Nucleus accumbens (tissue), 56 donors: ENCODE results near the gene SP7.
"Not testable (repeated sequence)": the region's sequence is repeated elsewhere in the genome, so short reads cannot be mapped to it uniquely, and the experiment has no call there.

ENCODE experiments used
- DNase-seq, 56 donors: peaks; one replicate each; lab custom pipeline; 2025; lab: John Stamatoyannopoulos, UW

The SP7 gene

DNA sequence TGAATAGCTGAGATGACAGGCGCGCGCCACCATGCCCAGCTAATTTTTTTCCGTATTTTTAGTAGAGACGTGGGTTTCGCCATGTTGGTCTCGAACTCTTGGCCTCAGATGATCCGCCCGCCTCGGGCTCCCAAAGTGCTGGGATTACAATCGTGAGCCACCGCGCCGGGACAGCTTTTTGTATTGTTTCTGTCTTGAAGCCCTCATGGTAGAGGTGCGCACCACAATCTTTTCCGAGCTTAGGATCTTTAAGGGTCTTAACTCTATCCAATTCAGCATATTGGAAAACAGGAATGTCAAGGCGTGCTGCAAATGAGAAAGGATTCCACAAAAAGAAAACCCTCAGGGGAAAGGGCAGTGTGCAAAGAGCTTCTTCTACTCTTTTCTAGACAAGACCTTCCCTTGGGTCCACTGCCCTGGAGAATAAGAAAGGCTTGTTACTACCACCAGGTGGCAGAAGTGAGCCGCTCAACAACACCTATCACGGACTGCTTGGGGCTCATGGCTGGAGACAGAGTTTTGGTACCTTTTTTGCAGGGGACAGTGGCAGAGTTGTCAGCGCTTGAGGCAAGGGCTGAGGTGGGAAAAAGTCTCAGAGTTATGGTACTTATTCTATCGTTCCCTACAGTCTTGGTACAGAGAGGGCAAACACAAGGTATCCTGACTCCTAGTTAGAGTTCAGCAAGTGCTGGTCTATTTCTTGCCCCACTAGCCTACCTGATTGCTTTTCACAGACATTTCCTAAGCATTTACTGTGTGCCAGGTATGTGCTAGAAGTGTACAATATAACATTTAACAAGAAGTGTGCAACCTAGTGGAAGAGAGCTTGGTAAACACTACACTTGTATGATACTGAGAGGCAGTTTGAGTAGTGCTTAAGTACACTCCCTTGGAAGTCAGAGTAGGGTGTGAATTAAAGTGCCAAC lies 16.4 kb upstream of the SP7 start:
- peak in 54 of 56 donors; percentile 4 to 91 (median 66) for DNase-seq

DNA sequence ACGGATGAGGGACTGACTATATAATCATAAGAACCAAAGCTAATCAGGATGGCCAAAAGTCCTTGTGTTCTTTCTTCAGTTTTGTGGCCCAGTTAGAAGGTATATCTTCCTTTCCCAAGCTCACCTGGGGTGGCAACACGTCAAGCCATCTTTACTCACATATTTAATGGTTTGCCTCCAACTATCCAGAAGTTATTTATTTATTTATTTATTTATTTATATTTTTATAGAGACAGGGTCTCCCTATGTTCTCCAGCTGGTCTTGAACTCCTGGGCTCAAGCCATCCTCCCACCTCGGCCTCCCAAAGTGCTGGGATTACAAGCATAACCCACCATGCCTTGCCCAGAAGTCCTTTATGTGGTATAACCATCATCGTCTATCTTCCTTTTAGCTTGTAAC lies 11.8 kb upstream of the SP7 start:
- no peak for DNase-seq

DNA sequence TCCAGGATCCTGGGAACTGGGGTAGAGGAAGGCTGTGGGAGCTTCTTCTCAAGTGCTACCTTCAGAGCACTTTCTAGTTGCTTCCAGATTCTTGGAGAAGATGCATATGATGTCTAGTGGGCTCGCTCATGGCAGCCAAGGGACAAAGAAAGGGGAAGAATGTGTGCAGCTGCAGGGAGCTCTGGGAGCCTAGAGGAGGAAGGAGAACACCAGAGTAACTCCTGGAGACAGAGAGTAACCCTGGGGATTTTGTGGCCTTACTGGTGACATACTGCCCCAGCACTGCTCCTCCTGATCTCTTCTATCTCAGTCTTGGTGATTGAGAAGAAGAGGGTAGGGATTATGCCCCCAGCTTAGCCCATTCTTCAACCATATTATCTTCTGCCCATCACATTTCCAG lies 10.3 kb upstream of the SP7 start:
- DNase-seq = no peak

DNA sequence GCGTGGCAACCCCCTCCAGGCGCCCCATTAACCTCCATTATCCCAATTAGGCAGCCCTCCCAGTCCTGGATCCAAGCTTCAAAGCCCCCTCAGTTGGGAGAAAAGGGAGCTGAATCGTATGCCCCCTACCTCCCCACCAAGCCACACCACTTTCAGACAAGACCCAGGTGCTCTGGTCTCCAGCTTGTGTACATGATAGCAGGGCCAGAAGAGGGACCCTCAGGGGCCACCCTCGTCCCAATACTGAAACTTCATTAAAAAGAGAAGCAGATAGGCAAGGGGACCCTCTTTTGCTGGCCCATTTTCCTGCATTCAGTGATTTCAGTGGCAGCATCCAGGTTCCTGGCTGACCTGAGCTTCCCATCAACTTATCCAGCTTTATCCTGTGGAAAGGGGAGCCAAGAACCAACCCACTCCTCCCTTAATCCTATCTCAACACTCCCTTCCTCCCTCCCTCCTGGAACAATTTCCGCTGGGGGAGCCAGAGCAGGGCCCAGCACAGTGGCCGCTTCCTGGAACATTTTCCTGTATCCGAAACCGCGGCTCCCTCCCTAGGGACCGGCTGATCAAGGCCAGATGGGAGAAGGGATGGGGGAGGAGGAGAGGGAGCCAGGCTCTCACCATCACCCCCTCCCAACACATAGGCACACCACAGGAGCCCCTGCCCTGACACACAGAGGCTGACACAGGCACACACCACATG lies 9.5 kb upstream of the SP7 start:
- peak in 2 of 56 donors; percentile 9 to 21 for DNase-seq

DNA sequence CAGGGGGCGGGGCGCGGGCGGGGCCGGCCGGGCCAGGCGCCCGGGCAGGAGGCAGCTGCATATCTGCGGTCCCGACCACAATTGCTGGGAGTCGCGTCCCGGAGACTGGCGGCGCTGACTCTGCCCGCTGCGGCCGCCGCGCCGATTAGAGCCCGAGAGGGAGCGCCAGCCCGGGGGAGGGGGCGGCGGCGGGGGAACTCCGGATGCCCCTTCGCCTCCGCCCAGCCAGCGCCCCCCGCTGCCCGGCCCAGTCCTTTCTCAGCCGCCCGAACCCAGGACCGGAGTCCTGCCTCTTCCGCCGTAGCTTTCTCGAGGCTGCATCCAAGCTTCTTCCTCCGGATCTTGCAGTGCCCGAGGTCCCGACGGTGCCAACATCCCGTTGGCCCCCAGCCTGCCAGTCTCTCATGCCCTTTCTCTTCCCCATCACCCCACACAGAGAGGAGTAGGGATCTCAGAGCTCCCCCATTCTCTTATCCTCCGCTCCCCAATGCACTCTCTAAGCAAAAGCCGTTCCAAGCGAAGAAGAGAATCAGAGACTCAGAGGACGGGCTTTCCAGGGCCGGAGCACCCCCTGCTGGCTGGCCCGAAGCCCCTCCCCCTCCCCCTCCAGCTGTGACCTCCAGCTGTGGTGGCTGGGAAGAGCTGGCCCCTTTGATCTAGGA lies 8.8 kb upstream of the SP7 start:
- DNase-seq = peak in 54 of 56 donors; percentile 16 to 89 (median 72)

DNA sequence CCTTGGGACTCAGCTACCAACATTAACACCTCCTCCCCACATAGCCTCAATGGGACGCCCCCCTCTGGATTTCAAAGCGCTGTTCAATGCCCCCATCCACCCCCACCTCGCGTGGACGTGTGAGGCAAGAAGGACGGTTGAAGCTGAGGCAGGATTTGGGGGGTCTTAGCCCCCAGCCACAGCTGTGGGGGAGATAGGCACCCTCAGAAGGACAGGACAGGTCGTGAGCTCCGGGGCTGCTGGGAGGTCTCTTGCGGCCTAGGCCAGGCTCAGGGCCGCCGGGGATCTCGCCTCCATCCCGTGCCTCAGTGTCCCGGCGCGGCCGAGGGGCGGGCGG lies 8.3 kb upstream of the SP7 start:
- DNase-seq = peak in 3 of 56 donors; percentile 50 to 55 (median 50)

DNA sequence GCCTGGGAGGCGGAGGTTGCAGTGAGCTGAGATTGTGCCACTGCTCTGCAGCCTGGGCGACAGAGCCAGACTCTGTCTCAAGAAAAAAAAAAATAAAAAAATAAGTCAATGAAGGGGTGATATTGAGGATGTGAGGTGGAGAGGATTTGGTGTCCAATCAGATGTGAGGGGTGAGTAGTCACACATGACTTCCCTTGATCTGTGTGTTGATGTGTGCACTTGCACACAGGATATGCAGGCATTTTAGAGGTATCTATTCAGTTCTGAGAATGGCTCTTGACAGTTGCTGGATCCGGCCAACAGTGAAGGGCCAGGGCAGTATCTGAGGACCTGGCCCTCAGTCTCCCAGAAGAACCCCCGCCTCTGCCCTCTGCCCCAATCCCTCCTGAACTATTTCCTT lies 7.8 kb upstream of the SP7 start:
- DNase-seq = no peak

DNA sequence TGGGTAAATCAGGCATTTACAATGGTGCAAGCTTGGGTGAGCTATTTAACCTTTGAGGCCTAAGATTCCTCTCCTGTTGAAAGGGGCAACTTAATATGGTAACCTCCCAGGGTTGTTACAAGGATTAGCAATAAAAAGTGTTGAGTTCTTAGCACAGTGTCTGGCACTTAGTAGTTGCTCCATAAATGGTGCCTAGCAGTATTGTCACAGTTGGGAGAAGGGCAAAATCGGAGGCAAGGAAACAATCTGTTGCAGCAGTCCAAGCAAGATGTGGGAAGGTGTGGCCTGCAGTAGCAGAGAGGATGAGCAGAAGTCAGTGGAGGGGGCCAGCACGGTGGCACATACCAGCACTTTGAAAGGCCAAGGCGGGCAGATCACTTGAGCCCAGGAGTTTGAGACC lies 7.3 kb upstream of the SP7 start:
- no peak for DNase-seq

DNA sequence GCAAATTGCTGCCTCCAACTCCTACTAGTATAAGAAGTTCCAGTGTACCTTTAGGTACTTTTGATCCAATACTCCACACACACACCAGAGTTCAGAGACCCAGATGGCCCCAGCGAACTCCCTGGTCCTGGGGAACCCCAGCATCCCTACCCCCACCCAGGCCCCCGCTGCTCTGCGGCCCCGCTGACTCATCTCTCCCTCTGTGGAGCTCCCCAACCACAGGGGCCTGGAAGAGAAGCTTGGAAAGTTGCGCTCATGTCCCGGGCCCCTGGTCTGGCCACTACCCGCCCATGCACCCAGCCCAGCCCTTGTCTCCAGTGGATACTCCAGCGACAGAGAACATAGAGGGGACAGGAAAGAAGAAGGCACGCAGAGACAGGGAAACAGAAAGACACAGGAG lies 4.2 kb upstream of the SP7 start:
- DNase-seq = no peak

DNA sequence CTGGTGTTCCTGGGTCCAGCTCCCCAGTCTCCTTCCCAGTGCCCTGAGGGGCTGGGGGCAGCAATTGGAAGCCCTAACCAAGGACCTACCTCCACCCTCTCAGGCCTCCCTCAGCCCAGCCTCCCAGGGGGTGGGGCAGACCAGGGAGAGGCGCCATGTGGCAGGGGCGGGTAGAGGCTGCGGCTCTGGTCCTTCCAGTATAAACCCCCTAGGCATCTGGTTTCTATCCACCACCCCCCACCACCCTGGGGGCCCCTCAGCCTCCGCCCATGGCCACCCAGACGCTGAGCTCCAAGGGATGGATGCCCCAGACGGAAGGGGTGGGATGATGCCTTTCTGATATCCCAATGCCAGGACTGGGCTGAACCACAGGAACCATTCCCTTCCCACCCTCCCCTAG lies 2.8 kb upstream of the SP7 start:
- no peak for DNase-seq

DNA sequence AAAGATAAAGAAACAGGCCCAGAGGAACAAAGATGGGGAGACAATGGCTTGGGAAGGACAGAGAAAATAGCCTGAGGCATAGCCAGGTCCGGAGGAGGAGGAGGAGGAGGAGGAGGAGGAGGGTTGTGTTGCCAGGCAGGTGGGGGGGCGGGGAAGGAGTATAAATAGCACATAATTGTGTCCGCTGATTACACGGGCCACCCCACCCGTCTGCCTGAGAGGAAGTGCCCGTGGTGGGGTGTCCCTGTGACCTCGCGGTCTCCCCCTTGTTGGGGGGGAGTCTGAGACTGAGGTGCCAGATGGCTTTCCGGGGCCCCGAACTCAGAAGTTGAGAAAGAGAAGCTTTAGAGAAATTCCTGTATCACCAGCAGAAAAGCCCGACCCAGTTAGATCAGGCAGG lies 1.9 kb upstream of the SP7 start:
- no peak for DNase-seq

DNA sequence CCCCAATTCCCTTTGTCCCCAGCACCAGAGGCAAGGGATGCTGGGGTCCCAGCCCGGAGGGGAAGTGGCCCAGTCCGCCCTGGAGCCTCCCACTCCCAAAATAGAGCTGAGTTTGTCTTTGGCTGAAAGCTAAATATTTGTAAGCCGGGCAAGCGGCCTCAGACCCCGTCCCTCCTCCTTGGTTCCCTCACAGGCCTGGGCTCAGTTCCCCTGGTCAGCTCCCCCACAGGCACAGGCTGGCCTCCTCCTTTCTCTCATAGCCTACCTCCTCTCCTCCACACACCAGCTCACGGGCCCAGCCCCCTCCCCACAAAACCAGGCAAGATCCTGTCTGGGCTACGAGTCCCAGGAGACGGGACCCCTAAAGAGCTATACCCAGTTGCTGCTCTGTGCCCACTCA lies 1.3 kb downstream of the SP7 start:
- no peak for DNase-seq

DNA sequence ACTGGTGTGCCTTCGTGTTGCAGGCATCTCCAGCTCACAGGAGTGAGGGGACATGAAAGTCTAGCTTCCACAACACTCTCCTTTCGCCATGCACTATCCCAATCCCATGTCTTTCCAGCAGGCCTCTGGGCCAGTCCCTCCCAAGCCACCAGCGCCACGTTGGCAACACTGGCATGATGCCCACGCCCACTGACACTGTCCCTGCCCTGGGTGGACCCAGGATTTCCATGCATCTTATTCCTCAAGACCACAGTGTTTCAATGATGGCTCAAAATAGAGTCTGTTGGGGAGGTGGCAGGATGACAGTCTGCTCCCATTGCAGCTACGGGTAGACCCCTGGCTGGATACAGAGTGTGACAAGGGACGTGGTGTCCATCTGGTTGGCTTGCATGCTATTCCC lies 2.3 kb downstream of the SP7 start:
- no peak for DNase-seq

DNA sequence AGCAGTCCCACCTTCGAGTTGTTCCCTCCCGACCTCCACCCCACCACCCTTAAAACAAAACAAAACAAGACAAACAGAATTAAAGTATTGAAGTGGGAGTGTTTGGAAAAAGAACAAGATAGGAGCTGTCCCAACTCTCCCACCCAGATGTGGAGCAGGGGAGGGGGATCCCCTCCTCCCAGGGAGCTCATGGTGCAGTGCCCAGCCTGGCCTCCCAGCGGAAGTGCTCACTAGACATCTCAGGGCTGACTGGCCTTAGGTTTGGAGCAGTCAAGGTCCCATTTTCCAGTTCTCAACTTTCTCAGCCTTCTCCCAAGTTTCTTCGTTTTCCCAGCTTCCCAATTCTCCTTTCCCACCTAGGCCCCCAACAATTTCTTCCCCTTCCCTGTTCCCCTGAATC lies 2.9 kb downstream of the SP7 start:
- DNase-seq = no peak

DNA sequence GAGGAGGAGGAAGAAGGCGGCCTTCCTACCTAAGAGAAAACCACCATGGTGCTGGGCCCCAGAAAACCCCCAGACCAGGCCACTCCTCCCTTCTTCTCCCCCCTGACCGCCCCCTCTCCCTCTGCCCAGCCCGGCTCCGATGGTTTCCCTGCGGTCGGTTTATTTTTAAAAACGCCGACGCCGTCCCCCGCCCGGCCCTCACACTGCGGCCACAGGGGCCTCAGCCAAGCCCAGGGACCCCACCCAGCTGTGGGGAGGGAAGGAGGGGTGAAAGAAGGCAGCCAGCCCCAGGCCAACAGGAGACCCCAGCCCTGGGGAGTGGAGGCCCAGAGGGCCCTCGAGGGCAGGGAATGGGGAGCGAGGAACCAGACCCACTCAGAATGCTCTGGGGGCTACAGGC lies 3.4 kb downstream of the SP7 start:
- no peak for DNase-seq

DNA sequence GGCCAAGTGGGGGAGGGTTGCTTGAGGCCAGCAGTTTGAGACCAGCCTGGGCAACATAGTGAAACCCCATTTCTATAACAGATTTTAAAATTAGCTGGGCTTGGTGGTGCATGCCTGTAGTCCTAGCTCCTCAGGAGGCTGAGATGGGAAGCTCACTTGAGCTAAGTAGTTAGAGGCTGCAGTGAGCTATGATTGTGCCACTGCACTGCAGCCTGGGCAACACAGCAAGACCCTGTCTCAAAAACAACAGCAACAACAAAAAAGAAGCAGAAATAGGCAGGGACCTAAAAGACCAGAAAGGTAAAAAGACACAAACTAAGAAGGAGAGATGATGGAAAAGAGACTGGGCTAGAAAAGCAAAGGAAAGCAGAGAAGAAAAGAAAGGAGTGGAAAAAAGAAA lies 3.8 kb downstream of the SP7 start:
- not testable (repeated sequence) for DNase-seq

DNA sequence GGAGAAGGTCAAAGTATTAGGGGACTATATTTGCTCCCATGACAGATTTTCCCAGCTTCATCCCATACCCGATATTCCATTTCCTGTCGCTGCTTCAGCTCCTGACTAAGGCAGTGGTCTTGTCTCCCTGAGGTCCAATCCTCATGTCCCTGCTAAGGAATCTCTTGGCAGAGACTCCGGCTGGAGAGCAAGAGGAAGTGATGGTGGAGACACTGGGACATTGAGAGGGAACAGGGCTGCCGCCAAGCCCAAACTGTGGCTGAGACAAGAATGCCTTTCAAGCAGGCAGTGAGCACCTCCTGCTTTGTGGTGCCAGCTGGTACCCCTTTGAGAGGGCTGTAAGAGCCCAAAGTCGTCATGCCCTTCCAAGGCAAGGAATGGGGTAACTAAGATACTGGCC lies 5.5 kb downstream of the SP7 start:
- no peak for DNase-seq

DNA sequence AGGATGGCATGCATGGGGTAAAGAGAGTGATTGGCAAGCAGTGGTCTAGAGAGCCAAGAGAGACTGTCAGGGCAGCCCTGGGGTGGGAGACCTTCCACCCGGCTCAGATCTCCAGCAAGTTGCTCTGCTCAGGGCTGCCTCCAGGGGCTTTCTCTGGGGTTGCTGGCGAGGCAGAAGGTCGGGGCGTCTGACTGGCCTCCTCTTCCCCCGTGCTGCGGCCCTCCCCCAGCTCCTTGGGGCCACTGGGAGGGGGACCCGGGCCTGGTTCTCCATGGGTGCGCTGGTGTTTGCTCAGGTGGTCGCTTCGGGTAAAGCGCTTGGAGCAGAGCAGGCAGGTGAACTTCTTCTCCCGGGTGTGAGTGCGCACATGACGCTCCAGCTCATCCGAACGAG lies 8.1 kb downstream of the SP7 start:
- no peak for DNase-seq

DNA sequence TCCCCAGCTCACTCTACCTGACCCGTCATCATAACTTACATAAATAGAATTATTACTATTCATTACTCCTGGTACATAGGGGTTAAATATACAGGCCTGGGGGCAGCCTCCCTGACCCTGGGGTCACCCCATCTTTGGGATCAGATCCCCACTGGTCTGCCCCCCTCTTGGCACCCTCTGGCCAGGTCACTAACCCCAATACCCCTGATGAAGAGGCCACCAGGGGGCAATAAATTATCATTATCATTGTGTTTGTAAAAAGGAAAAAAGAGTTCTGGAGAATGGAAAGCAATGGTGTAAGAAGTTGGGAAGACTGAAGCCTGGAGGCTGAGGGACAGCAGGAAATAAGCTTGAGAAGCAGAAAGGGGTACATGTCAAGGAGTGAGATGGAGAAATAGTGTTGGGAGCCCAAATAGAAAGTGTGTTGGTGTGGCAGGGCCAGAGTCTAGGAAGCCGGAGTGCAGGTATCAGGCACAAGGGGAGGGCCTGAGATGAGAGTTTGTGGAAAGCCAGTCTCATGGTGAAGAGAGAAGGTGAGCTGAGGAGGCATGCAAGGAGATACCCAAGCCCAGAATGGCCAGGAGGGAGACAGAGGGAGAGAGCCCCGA lies 8.6 kb downstream of the SP7 start:
- DNase-seq = no peak

DNA sequence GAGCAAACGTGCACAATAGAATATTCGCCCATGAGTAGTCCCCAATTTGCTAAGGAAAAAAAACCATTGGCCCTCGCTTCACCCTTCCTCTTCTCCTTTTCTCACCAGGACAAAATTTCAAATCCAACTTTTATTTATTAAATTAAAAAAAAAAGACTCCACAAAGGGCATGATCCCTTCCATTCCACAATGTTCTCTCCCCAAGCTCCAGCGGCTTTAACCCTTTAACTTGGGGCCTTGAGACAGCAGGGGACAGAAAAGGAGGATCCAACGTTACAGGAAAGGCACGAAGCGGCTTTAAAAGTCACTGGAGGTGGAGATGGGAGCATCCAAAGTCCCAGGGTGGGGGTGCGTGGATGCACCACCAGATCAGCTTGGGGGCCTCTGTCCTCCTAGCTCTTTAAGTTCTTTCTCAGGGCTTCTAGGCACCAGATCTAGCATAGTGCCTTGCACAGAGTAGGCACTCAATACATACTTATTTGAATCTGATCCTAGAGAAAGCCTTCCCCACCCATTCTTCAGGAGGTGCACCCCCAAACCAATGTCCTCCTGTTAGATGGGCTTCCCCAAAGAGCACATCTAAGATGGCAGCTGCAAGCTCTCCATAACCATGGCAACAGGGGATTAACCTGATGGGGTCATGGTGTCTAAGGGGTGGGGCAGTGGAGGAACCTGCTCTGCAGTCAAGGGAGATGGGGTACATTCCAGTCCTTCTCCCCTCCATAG lies 9.5 kb downstream of the SP7 start:
- DNase-seq = no peak
